Retinal pigment epithelial cell (primary cell): ENCODE results near the gene SCYL2.

ENCODE experiments used
- DNase-seq: peaks from one replicate; pipeline ENCODE4 v3.0.0-alpha.2; 2010; ENCODE audit warnings: low read depth
- H3K4me3 ChIP-seq: 2 replicates; pipeline ENCODE4 v1.5.1; 2011; ENCODE audit warnings: mild to moderate bottlenecking, low read length, control low read depth, moderate library complexity
- CTCF ChIP-seq: conservative IDR thresholded peaks from 2 replicates; pipeline ENCODE4 v1.5.1; 2011; ENCODE audit warnings: low read depth, low read length, control low read depth, inconsistent platforms

The SCYL2 gene

GRCh38 chr12:100365411-100365810 lies 98.4 kb downstream of the SCYL2 start:
- no peak for TF ChIP-seq CTCF
- no peak overlapping the region for H3K4me3 ChIP-seq
- no peak for DNase-seq

GRCh38 chr12:100368066-100368465 lies 101.1 kb downstream of the SCYL2 start:
- no peak for TF ChIP-seq CTCF
- DNase-seq = no peak
- H3K4me3 ChIP-seq = no peak overlapping the region

DNA sequence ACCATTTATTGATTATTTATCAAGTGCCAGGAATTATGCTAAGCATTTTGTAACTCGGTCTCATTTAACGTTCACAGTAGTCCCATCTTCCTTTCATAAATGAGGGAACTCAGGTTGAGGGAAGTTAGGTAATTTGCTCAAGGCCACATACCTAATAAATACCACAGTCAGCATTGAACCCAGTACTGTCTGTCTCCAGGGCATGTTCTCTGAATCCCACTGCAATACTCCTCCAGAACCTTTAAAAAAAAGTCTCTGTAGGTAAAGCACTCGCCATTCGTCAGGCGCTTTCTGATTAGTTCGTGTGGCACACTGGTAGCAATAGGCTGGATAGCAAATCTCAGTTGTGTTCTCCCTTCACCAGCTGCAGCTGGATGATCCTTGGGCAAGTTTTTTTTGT lies 104.2 kb downstream of the SCYL2 start:
- no peak overlapping the region for H3K4me3 ChIP-seq
- no peak for TF ChIP-seq CTCF
- DNase-seq = no peak

DNA sequence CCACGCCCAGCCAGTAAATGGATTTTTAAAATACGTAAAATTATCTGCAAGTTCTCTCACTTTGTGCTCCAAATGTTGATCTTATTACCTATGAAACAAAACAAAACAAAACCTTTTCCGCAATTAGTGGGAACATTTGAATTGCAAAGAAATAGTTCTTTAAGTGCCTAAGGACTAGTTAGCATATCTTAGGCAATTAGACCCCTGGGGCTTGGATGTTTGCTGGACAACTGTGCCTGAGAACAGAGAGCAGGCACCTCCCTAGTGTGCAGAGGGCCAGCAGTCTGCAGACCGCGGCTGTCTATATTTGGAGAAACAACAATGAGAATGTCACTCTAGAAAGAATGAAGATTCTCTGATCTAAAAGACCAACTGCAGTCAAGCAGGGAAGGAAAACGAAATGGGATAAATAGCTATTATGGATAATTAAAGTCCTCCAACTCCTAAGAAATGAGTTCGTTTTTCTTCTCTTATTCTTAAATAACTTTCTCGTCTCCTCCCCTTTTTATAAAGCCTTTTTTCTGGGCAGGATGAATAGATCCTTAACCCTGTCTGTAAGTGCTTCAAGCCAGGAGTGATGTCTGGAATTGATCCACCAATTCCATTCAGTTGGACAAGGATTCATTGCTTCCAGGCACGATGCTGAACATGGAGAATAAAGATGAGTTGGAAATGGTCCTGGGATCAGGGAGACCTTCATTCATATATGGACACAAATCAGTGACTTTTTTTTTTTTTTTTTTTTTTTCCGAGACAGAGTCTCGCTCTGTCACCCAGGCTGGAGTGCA lies 106.1 kb downstream of the SCYL2 start:
- no peak for TF ChIP-seq CTCF
- no peak overlapping the region for H3K4me3 ChIP-seq
- DNase-seq = no peak

GRCh38 chr12:100375038-100375735 lies 108.2 kb downstream of the SCYL2 start:
- H3K4me3 ChIP-seq = no peak overlapping the region
- DNase-seq = no peak
- no peak for TF ChIP-seq CTCF

GRCh38 chr12:100376161-100376560 lies 109.2 kb downstream of the SCYL2 start:
- no peak for TF ChIP-seq CTCF
- no peak overlapping the region for H3K4me3 ChIP-seq
- DNase-seq = no peak

DNA sequence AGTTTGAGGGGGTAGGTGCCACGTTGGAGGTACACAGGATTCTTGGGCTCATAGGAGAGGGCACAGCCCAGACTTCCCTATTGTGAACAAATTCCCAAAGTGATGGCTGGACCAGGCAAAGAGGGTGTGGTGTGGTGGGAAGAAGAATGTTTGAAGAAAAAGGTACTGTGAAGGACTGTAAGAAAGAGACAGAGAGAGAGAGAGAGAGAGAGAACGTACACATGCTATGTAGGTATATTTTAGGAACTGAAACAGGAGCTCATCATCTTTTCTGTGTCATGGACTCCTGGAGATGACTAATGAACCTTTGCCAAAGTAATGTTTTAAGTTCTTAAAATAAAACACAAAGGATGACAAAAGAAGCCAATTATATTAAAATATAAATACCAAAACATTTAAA lies 114.4 kb downstream of the SCYL2 start:
- TF ChIP-seq CTCF = no peak
- no peak overlapping the region for H3K4me3 ChIP-seq
- DNase-seq = no peak
